ENCODE data around the gene OCLN.
"Not testable (repeated sequence)": the region's sequence is repeated elsewhere in the genome, so short reads cannot be mapped to it uniquely, and the experiment has no call there.

The OCLN gene

GRCh38 chr5:69492391-69492922, at the start of gene OCLN:
OCLN (plus strand) TSS chr5:69492790; CDS start chr5:69504245, 11,455 bp downstream.
- H3K9me3 ChIP-seq (ENCODE audit: low read length), result no peaks in the 10 kb centered on the region
- H3K36me3 ChIP-seq (ENCODE audit: insufficient read depth, low read length), result no peaks in the 10 kb centered on the region
- peaks cover 57% of the 10 kb centered on the region for H3K27me3 ChIP-seq (ENCODE audit: insufficient read depth, low read length)
- H3K4me1 ChIP-seq (ENCODE audit: insufficient read depth, low read length), result peaks cover 8% of the 10 kb centered on the region
- peak within 1 kb of the TSS; percentile 52 for H3K4me3 ChIP-seq (ENCODE audit: low read length)
- H2AFZ ChIP-seq (ENCODE audit: low read depth, low read length), result peak within 1 kb of the TSS; percentile 92

GRCh38 chr5:69444127-69444754, 48.3 kb upstream of the OCLN start:
- H3K9me3 ChIP-seq (ENCODE audit: low read length), result no peaks in the 10 kb centered on the region
- H3K4me3 ChIP-seq (ENCODE audit: low read length), result no peak overlapping the region
- H3K4me1 ChIP-seq (ENCODE audit: insufficient read depth, low read length), result no peaks in the 10 kb centered on the region
- H3K36me3 ChIP-seq (ENCODE audit: insufficient read depth, low read length), result no peaks in the 10 kb centered on the region
- no peak overlapping the region for H2AFZ ChIP-seq (ENCODE audit: low read depth, low read length)
- H3K27me3 ChIP-seq (ENCODE audit: insufficient read depth, low read length), result no peaks in the 10 kb centered on the region

- Histone ChIP-seq H2AFZ (ENCODE audit: low read depth, low read length) (no peak overlapping the region), H3K36me3 (ENCODE audit: insufficient read depth, low read length) (no peaks in the 10 kb centered on the region), H3K4me1 (ENCODE audit: insufficient read depth, low read length) (peaks cover 4% of the 10 kb centered on the region), H3K4me3 (ENCODE audit: low read length) (no peak overlapping the region), H3K9me3 (ENCODE audit: low read length) (no peaks in the 10 kb centered on the region), H3K27me3 (ENCODE audit: insufficient read depth, low read length) (no peaks in the 10 kb centered on the region)
Measured at GRCh38 chr5:69449511-69449910, 43.1 kb upstream of the OCLN start.

- no peaks in the 10 kb centered on the region for H3K9me3 ChIP-seq (ENCODE audit: low read length)
- peaks cover 8% of the 10 kb centered on the region for H3K4me1 ChIP-seq (ENCODE audit: insufficient read depth, low read length)
- no peak overlapping the region for H2AFZ ChIP-seq (ENCODE audit: low read depth, low read length)
- H3K27me3 ChIP-seq (ENCODE audit: insufficient read depth, low read length), result no peaks in the 10 kb centered on the region
- H3K4me3 ChIP-seq (ENCODE audit: low read length), result no peak overlapping the region
- no peaks in the 10 kb centered on the region for H3K36me3 ChIP-seq (ENCODE audit: insufficient read depth, low read length)
Measured at GRCh38 chr5:69450116-69450515, 42.5 kb upstream of the OCLN start.

- not testable (repeated sequence) for H2AFZ ChIP-seq (ENCODE audit: low read depth, low read length); H3K4me1 ChIP-seq (ENCODE audit: insufficient read depth, low read length); H3K36me3 ChIP-seq (ENCODE audit: insufficient read depth, low read length); H3K9me3 ChIP-seq (ENCODE audit: low read length); H3K4me3 ChIP-seq (ENCODE audit: low read length); H3K27me3 ChIP-seq (ENCODE audit: insufficient read depth, low read length)
Measured at GRCh38 chr5:69450527-69450926, 42.1 kb upstream of the OCLN start.

- H3K36me3 ChIP-seq (ENCODE audit: insufficient read depth, low read length), result no peaks in the 10 kb centered on the region
- peaks cover 8% of the 10 kb centered on the region for H3K4me1 ChIP-seq (ENCODE audit: insufficient read depth, low read length)
- no peak overlapping the region for H3K4me3 ChIP-seq (ENCODE audit: low read length)
- H3K27me3 ChIP-seq (ENCODE audit: insufficient read depth, low read length), result no peaks in the 10 kb centered on the region
- H2AFZ ChIP-seq (ENCODE audit: low read depth, low read length), result no peak overlapping the region
- no peaks in the 10 kb centered on the region for H3K9me3 ChIP-seq (ENCODE audit: low read length)
Measured at GRCh38 chr5:69451941-69452647, 40.5 kb upstream of the OCLN start.

GRCh38 chr5:69453487-69453886, 39.1 kb upstream of the OCLN start:
- H2AFZ ChIP-seq (ENCODE audit: low read depth, low read length); H3K9me3 ChIP-seq (ENCODE audit: low read length); H3K27me3 ChIP-seq (ENCODE audit: insufficient read depth, low read length); H3K36me3 ChIP-seq (ENCODE audit: insufficient read depth, low read length); H3K4me3 ChIP-seq (ENCODE audit: low read length); H3K4me1 ChIP-seq (ENCODE audit: insufficient read depth, low read length): not testable (repeated sequence)

GRCh38 chr5:69454460-69455249, 37.9 kb upstream of the OCLN start:
- Histone ChIP-seq H2AFZ (ENCODE audit: low read depth, low read length) (peak overlapping the region; percentile 44), H3K4me3 (ENCODE audit: low read length) (no peak overlapping the region), H3K9me3 (ENCODE audit: low read length) (no peaks in the 10 kb centered on the region), H3K27me3 (ENCODE audit: insufficient read depth, low read length) (no peaks in the 10 kb centered on the region), H3K4me1 (ENCODE audit: insufficient read depth, low read length) (peaks cover 8% of the 10 kb centered on the region), H3K36me3 (ENCODE audit: insufficient read depth, low read length) (no peaks in the 10 kb centered on the region)

- not testable (repeated sequence) for H2AFZ ChIP-seq (ENCODE audit: low read depth, low read length); H3K27me3 ChIP-seq (ENCODE audit: insufficient read depth, low read length); H3K36me3 ChIP-seq (ENCODE audit: insufficient read depth, low read length); H3K4me1 ChIP-seq (ENCODE audit: insufficient read depth, low read length); H3K9me3 ChIP-seq (ENCODE audit: low read length); H3K4me3 ChIP-seq (ENCODE audit: low read length)
Measured at GRCh38 chr5:69455428-69455988, 37.1 kb upstream of the OCLN start.

GRCh38 chr5:69462170-69462569, 30.4 kb upstream of the OCLN start:
- Histone ChIP-seq H3K27me3 (ENCODE audit: insufficient read depth, low read length) (no peaks in the 10 kb centered on the region), H3K4me3 (ENCODE audit: low read length) (no peak overlapping the region), H3K9me3 (ENCODE audit: low read length) (no peaks in the 10 kb centered on the region), H3K4me1 (ENCODE audit: insufficient read depth, low read length) (no peaks in the 10 kb centered on the region), H2AFZ (ENCODE audit: low read depth, low read length) (no peak overlapping the region), H3K36me3 (ENCODE audit: insufficient read depth, low read length) (no peaks in the 10 kb centered on the region)

- not testable (repeated sequence) for H3K36me3 ChIP-seq (ENCODE audit: insufficient read depth, low read length); H3K4me3 ChIP-seq (ENCODE audit: low read length); H3K27me3 ChIP-seq (ENCODE audit: insufficient read depth, low read length); H3K9me3 ChIP-seq (ENCODE audit: low read length); H3K4me1 ChIP-seq (ENCODE audit: insufficient read depth, low read length); H2AFZ ChIP-seq (ENCODE audit: low read depth, low read length)
Measured at GRCh38 chr5:69466375-69466774, 26.2 kb upstream of the OCLN start.

GRCh38 chr5:69467442-69468225, 25.0 kb upstream of the OCLN start:
- H3K36me3 ChIP-seq (ENCODE audit: insufficient read depth, low read length), result no peaks in the 10 kb centered on the region
- no peak overlapping the region for H2AFZ ChIP-seq (ENCODE audit: low read depth, low read length)
- no peak overlapping the region for H3K4me3 ChIP-seq (ENCODE audit: low read length)
- no peaks in the 10 kb centered on the region for H3K27me3 ChIP-seq (ENCODE audit: insufficient read depth, low read length)
- H3K4me1 ChIP-seq (ENCODE audit: insufficient read depth, low read length), result no peaks in the 10 kb centered on the region
- no peaks in the 10 kb centered on the region for H3K9me3 ChIP-seq (ENCODE audit: low read length)
